ENCODE measurements around the gene ADGRB3.
"Not testable (repeated sequence)": the region's sequence is repeated elsewhere in the genome, so short reads cannot be mapped to it uniquely, and the experiment has no call there.

ADGRB3 gene

DNA sequence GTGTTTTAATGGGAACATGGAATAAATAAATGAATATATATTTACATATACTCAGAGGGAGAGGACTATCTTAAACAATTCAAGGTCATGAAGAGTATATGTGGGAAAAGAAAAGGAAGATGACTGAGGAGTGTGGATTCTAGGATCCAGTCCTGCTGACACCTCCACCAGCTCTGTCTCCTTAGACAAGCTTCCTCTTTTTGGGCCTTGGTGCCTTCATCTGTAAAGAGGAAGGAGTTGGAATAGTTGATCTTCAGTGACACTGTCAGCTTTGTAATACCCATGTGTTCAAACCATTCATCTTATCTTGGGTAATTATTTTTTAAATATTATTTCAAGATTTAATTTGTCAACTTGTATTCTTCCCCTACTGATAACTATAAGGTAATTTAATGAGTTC is 338.0 kb downstream of the ADGRB3 start:
- no peak for DNase-seq

DNA sequence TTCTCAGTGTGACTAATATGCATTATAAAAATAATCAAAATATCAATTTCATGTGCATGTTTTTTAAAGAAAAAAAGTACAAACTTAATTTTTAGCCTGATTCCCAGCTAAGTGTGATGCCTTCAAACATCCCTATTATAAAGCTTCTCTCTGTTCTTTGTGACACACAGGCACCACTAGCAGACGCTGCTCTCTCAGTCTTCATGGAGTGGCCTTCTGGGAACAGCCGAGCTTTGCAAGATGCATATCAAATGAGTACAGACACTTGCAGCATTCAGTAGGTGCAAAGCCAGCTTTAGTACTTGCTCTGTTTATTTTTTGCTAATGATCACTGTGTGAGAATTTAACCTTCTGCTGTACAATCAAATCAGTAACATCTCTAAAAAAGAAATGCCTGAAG is 340.0 kb downstream of the ADGRB3 start:
- no peak for DNase-seq

DNA sequence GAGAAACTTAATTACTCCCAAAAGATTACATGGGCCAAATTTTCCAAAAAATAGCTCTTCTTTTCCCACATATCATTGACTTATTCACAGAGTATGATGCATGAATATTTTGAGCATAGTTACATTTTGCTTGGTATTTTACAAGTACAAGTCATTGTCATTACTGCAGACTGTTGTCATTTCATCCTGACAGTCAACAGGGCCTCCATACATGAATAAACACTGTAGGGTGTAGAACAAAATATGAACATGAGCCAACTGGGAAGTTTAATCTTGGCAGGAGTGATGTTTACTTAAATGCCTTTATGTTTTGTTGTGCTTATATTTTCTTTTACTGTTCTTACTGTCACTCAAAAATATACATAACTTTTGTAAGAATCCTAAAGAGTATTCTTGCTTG is 340.7 kb downstream of the ADGRB3 start:
- no peak for DNase-seq

DNA sequence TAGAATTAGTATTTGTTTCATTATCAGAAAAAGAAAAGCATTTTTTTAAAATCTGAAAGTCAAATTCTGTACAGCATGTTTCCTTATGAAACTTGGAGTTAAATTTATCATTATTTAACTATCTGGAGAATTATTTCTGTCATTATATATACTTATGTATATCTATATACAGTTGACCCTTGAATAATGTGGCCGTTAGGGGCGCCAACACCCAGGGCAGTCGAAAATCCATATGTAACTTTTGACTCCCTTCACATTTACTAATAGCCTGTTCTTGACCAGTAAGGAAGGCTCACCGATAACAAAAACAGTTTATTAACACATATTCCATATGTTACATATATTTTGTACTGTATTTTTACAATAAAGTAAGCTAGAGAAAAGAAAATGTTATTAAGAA is 341.2 kb downstream of the ADGRB3 start:
- no peak for DNase-seq

DNA sequence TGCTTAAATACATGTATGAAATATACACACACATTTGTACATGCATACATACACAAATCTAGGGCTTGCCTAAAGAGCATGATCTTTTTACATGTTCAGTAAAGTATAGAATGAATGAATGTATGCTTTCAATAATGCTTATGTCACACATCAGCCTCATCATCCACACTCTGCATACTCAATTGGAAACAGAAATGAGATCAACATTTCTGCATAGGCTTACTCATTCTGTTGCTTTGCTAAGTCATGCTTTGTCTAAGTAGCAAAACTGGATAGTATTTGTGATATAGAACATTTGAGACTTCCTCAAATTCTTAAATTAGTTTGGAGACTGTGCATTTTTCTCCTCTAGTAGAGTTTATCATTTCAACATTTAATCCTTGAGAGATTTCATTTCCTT is 343.3 kb downstream of the ADGRB3 start:
- no peak for DNase-seq

DNA sequence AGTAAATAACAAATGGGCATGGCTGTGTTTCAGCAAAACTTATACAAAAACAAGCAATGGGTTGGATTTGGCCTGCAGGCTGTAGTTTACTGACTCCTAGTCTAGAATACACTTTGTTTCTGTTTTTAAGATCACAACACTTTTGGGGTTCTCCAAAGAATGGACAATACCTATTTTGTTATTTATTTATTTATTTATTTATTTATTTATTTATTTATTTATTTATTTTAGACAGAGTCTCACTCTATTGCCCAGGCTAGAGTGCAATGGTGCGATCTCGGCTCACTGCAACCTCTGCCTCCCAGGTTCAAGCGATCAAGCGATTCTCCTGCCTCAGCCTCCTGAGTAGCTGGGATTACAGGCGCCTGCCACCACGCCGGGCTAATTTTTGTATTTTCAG is 346.6 kb downstream of the ADGRB3 start:
- DNase-seq = not testable (repeated sequence)

DNA sequence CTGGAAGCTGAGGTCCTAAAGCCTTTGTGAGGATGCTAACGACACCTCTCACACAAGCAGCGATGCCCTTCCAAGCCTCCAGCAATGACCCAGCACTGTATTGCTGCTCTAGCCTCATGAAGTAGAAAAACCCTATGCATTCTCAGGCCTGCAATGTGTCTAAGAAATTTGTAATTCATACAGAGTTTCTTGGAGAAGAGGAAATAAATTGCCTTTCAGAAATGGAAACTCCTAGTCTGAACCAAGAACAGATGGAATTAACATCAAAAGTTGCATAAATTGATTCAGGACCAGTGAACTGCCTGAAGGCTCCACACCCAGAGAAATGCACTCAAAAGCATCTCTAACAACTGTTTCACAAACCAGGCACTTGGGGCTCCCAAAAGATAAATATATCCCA is 353.6 kb downstream of the ADGRB3 start:
- no peak for DNase-seq

DNA sequence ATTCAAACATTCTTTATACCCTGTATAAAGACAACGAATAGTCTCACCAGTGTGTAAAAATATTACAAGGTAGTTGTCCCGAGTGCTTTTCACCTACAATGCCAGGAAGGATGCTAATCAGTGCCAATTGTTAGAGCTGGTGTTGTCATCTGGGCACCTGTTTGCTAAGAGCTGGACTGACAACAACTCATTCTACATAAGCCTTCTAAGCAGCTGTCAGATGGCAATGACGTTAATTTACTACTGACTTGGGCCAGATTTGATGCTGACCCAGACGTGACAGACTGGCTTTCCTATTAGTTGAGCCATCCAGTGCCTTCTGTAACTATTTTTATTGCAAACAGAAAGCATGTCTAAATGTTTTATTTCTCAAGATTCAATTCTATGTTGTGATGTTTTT is 355.2 kb downstream of the ADGRB3 start:
- DNase-seq = no peak

DNA sequence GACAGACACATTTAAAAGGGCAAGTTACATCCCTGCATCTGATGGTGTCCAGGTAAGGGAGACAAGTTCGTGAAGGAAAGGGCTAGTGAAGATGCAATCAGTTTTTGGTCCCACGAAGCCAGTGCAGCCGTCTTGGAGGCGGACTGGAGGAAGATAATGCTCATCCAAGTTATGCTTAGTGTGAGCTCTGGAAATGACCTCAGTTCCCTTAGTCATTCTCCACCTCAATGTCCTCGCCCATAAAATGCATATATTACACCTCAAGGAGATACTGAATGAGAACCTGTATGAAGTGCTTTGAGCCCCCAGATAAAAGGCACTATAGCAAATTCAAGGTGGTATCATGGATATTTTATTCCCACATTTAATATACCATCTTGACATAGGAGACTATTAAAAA is 358.8 kb downstream of the ADGRB3 start:
- no peak for DNase-seq

DNA sequence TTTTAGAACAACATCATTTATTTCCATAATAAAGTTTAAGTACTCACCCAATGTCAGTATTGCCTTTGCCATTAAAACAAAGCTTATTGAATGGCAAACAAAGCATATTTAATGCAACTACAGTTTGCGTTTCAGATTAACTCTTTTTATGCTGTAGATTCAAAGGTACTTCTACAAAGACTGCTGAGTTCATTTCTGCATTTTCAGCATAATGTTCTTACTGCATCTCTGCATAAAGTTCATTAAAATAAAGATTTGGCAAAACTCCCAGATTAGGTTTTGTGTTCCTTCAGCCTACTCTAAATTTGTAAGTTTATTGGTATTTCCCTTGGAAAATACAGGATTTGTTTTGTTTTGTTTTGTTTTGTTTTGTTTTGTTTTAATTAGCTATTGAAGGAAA is 359.4 kb downstream of the ADGRB3 start:
- DNase-seq = no peak

DNA sequence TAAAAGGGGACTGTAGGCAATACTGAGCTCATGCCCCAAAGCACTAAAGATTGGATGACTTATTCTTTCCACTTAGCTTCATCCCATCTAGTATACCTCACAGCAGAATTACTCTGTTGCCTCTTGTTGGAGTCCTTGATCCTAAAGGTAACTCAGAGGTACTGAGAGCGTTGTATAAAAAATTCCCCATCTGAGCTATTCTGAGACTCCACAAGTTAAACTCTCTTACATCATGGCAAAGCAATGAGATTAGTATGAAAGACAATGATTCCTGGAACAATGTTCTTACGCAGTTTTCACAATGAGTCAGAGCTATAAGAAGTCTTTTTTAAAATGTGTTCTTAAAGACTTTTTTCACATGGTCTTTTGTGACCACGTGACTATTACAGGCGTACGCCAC is 370.1 kb downstream of the ADGRB3 start:
- no peak for DNase-seq

DNA sequence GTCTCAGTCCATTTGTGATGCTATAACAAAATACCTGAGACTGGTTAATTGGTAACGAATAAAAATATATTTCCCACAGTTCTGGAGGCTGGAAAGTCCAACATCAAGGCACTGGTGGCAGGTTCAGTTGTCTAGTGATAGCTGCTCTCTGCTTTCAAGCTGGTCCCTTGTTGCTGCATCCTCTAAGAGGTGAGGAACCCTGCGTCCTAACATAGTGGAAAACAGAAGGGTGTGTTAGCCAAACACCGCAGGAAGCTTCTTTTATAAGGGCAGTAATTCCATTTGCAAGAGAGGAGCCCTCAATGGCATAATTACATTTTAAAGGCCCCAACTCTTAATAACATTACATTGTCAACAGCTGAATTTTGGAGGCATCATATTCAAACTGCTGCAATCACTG is 372.7 kb downstream of the ADGRB3 start:
- no peak for DNase-seq

DNA sequence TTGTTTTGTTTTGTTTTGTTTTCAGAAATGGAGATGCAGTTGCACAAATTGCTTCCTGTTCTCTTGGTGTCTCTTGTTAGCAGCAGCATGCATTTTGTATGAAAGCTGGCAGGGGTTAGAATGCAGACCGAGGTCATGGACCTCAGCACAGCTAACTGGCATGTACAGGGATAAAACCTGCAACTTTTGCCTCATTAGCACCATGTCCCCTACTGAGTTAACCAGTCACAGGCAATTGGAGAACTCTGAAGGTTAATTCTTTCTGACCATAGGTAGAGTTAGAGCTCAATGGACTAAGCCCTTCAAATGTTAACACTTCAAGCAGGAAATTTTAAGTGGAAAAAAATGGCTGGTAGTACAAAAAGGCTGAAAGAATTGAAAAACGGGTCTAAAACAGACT is 377.1 kb downstream of the ADGRB3 start:
- DNase-seq = no peak

DNA sequence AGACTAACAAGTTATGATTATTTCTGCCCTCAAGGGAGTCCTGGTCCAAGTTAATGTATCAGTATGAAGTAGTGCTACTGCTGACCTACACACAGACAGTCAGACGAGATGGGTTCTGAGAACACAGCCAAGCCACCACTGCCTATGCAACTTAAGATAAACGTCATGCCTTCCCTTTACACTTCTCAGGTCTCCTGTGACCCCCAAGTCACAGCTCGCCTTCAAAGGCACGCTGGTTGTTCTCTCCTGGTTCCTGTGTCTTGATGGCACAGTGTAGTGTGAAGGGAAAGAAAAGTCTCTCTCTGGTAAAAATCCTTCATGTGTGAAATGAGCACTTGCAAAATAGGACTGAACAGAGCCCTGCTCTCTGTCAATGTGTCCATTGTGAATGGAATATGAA is 377.8 kb downstream of the ADGRB3 start:
- no peak for DNase-seq

DNA sequence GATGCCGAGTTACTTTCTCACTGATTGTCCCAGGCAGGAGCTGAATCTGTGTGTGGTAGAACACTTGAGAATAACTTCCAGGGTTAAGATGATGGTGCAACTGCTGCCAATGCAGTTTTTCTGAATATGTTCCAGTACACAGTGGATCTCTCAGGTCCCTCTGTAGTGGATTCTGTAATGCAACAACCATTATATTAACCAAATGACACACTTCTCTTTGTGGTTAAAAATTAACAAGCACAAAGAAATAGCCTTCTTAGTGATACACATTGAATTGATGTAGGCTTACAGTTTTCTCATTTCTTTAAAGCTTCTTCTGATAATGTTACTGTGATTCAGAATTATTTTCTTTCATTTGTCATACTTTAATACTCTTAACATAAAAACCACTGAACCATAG is 383.8 kb downstream of the ADGRB3 start:
- DNase-seq = no peak

DNA sequence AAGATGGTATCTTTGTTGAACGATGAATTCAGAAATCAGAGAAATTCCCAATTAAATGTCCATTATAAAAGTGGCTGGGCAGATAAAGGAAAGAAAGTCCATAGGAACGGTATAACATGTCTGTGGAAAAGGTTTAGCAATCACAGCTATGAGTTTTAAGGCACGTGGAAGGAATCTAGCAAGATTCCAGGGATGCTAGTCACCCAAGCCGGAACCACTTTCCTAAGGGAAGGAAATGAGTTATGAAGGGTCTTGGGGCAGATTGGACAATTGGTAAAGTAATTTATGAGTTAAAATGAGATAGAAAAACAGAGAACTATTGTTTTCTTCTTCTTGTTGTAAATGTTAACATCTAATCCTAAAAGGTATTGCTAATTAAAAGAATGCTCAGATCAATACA is 384.8 kb downstream of the ADGRB3 start:
- DNase-seq = no peak

DNA sequence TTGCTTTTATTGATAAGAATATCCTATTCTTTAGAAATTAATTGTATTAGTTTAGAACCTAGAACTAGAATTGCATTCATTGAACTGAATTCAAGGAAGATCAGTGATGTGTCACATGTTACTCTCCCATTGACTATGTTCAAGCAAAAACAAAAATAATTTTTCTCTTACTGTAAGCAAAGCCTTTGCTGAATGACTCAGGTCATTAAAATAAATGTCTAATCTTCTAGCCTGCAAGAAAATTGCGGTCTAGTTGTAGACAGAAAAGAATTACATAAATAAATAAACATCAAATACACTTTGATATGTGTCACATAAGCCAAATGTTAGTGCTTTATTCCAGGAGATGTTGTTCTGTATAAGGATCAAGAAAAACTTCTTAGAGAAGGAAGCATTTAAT is 387.9 kb downstream of the ADGRB3 start:
- DNase-seq = no peak

DNA sequence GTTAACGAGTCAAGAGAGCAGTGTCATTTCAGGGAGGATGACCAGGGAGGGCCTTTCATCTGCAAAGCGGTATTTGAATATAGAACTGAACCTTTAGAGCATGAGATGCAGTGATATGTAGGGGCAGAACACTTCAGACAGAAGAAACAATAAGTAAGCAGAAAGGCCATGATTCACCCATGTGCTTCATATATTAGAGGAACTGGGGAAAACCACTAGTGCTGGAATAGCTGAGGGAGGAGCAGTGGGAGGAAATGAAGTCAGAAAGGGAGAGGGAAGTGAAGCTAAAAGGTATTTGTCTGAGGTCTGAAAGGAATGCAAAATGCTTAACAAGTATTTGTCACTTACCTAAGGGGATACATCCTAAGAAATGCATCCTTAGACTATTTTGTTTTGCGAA is 391.2 kb downstream of the ADGRB3 start:
- DNase-seq = no peak

DNA sequence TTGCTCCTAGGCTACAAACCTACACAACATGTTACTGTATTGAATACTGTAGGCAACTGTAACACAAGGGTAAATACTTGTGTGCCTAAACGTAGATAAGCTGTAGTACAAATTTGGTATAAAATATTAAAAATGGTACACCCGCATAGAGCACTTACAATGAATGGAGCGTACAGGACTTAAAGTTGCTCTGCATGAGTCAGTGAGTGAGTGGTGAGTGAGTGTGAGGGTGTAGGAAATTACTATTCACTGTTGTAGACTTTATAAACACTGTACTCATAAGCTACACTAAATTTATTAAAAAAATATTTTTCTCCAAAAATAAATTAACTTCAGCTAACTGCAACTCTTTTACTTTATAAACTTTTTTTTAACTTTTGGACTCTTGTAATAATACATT is 391.6 kb downstream of the ADGRB3 start:
- no peak for DNase-seq

DNA sequence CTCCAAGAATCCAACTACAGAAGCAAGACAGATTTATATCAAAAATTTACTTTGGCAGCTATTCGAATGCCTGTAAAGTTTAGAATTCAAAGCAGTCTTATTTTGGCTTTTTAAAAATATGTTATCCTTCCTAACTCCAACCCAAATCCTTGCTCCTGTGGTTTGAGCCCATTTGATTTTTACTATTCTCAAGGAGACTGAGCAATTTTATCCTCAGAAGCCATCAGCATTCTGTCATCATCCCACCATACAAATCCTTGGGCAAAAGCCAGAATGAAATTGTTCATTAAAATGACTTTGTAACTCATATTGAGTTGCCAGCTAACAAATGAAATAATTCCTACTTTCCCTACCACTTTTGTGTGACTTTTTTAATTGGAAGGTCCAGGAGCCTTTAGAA is 392.8 kb downstream of the ADGRB3 start:
- DNase-seq = no peak

DNA sequence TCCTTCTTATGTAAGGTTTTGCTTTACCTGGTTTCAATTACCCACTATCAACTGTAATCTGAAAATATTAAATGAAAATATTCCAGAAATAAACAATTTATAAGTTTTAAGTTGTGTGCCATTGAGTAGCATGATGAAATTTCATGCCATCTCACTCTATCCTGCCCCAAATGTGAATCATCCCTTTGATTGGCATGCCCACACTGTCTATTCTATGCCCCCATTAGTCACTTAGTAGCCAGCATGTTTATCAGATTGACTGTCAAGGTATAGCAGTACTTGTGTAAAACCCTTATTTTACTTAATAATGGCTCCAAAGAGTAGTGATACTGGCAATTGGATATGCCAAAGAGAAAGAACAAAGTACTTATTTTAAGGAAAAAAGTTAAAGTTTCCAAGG is 403.8 kb downstream of the ADGRB3 start:
- DNase-seq = no peak

DNA sequence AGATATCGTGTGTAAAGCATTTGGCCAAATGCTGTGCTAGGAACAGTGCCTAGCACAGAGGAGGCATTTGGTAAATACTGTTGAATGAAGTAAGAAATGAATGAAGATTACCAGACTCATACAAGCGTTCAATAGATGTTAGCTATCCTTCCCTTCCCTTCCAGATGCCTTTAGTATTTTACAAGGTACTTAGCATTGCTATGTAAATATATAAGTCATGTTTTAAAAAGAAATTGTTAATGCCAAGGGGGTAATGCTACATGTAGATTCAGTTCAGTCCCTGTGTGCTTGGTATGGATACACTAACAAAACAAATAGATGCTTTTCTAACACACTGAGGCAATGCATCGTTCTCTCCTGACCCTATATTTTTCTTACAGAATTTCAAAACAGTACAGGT is 407.2 kb downstream of the ADGRB3 start:
- no peak for DNase-seq

DNA sequence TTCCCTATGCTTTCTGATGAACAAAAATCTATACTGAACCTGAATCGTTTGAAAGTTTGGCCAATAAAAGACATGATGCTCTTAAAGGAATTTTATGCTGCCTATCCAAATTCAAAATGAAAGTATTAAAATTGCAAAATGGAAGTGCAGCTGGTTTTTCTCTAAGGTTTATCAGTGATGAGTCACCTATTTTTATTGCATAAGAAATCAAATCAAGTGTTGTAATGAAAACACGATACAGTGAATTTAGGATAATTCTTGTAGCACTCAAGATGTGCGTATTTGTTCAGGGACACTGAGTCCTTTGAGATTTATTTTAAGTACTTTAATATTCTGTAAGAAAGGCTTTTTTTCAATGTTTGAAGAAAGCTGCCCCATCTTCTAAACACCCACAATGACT is 409.5 kb downstream of the ADGRB3 start:
- no peak for DNase-seq

DNA sequence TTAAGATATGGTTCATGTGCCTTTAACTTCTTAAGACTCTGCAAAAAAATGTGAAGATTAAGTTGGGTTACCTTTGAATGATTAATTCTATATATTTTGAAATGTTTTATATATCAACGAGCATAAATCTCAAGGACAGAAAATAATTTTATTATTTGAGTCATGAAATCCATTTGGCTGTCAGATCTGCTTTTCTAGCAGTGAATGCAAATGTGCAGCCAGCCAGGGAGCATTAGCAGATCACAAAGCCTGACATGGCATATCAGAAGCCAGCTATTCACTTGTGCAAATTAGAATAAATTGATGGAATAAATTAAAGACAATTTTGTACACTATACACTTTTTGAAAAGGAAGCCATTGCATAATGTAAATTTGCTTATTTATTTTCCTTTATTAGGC is 424.3 kb downstream of the ADGRB3 start:
- no peak for DNase-seq

DNA sequence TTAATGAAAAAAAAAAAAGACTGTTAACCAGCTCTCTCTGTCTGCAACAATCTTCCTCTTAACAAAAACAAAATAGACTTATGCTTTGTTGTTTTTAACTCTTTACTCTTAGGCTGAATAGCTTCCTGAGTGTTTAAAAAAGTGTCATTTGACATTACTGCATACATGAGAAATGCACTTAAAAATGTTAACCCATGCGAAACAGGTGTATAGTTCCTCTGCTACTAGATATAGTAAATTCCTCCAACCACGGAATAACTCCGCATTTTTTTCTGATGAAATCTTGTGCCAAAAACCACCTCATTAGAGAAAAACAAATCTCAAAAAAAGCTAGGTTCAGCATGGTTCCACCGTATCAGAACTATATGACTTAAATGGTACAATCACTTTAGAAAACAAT is 426.0 kb downstream of the ADGRB3 start:
- no peak for DNase-seq

DNA sequence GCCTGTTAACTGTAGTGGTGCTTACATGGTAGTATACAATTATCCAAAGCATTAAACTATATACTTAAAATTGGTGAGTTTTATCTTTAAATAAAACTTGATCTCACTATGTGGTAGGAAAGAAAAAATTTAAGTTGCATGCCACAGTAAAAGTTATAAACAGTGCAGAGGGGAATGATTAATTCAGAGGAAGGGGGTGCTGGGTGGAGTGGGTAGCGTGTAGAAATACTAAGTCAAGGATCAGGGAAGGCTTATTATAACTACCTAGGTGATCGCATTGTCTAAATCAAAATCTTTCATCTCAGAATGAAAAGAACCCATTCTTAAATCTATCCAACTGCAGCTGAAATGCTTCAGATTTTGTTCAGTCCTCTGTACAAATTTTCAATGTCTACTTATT is 428.3 kb downstream of the ADGRB3 start:
- DNase-seq = no peak

DNA sequence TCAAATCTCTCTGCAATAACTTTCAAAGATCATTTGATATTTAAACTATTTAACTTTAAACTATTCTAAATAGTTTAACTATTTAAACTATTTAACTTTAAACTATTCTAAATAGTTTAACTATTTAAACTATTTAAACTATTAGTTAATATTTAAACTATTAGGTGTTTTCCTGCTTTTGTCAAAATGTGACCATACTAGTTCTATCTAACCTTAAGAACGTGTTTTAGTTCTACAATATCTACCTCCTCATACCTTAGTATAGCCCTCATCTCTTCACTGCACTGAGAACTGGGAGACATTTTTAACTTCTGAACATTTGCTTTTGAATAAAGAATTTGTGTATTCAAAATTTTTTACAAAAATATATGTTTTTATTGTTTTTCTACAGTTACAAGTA is 429.1 kb downstream of the ADGRB3 start:
- no peak for DNase-seq
